H9 (cell line): ENCODE results near the gene RBM44. TPM values are rescaled to one million over a fixed set of nuclear protein-coding genes. Genes with fewer than 3 reads are reported as not detected.

Experiments
- DNase-seq: peaks from one replicate; pipeline ENCODE4 v3.0.0-alpha.2; 2017
- H2AFZ ChIP-seq: one replicate; pipeline ENCODE4 v1.6.1; 2013; ENCODE audit warnings: mild to moderate bottlenecking, low read length, control low read depth, moderate library complexity
- H2AK5ac ChIP-seq: 2 replicates; pipeline ENCODE4 v1.6.1; 2013; ENCODE audit warnings: low read length, control low read depth, mixed read lengths; ENCODE audit not compliant: insufficient read length
- H2BK120ac ChIP-seq: one replicate; pipeline ENCODE4 v1.6.1; 2013; ENCODE audit warnings: low read depth, mild to moderate bottlenecking, low read length, control low read depth, inconsistent platforms; ENCODE audit not compliant: poor library complexity, severe bottlenecking
- H2BK12ac ChIP-seq: 2 replicates; pipeline ENCODE4 v1.6.1; 2013; ENCODE audit warnings: low read length, control low read depth, mixed read lengths, low read depth; ENCODE audit not compliant: insufficient read length
- H2BK15ac ChIP-seq: 2 replicates; pipeline ENCODE4 v1.6.1; 2013; ENCODE audit warnings: low read depth, low read length, control low read depth
- H2BK20ac ChIP-seq: one replicate; pipeline ENCODE4 v1.6.1; 2013; ENCODE audit warnings: low read depth, mild to moderate bottlenecking, low read length, control low read depth, inconsistent platforms; ENCODE audit not compliant: poor library complexity, severe bottlenecking
- H2BK5ac ChIP-seq: 2 replicates; pipeline ENCODE4 v1.6.1; 2013; ENCODE audit warnings: low read length, control low read depth, mixed read lengths; ENCODE audit not compliant: insufficient read length
- H3K14ac ChIP-seq: 2 replicates; pipeline ENCODE4 v1.6.1; 2013; ENCODE audit warnings: low read length, control low read depth; ENCODE audit not compliant: insufficient read depth
- H3K18ac ChIP-seq: 2 replicates; pipeline ENCODE4 v1.6.1; 2013; ENCODE audit warnings: low read depth, mild to moderate bottlenecking, mixed read lengths, low read length, control low read depth; ENCODE audit not compliant: insufficient read length
- H3K23ac ChIP-seq: 2 replicates; pipeline ENCODE4 v1.6.1; 2013; ENCODE audit warnings: low read length, control low read depth, mixed read lengths, low read depth; ENCODE audit not compliant: insufficient read length
- H3K23me2 ChIP-seq: 2 replicates; pipeline ENCODE4 v1.6.1; 2013; ENCODE audit warnings: low read depth, mild to moderate bottlenecking, mixed read lengths, low read length, control low read depth; ENCODE audit not compliant: insufficient read length, poor library complexity, severe bottlenecking
- H3K27ac ChIP-seq: 2 replicates; pipeline ENCODE4 v1.5.1; 2013; ENCODE audit warnings: low read length, control low read depth, mixed read lengths, low read depth; ENCODE audit not compliant: insufficient read length
- H3K27me3 ChIP-seq: 2 replicates; pipeline ENCODE4 v1.6.1; 2013; ENCODE audit warnings: low read length, control low read depth, inconsistent platforms; ENCODE audit not compliant: insufficient read depth
- H3K4ac ChIP-seq: 2 replicates; pipeline ENCODE4 v1.6.1; 2013; ENCODE audit warnings: low read depth, mild to moderate bottlenecking, control low read depth, inconsistent platforms, low read length, moderate library complexity
- H3K4me1 ChIP-seq: 2 replicates; pipeline ENCODE4 v1.6.1; 2013; ENCODE audit warnings: low read length, control low read depth, inconsistent platforms; ENCODE audit not compliant: insufficient read depth
- H3K4me2 ChIP-seq: 2 replicates; pipeline ENCODE4 v1.6.1; 2013; ENCODE audit warnings: low read length, control low read depth, mixed read lengths; ENCODE audit not compliant: insufficient read length, insufficient read depth
- H3K56ac ChIP-seq: 2 replicates; pipeline ENCODE4 v1.6.1; 2013; ENCODE audit warnings: low read depth, mild to moderate bottlenecking, mixed read lengths, low read length, control low read depth; ENCODE audit not compliant: insufficient read length
- H3K79me1 ChIP-seq: 2 replicates; pipeline ENCODE4 v1.6.1; 2013; ENCODE audit warnings: low read depth, mild to moderate bottlenecking, moderate library complexity, low read length, control low read depth, inconsistent platforms; ENCODE audit not compliant: insufficient read depth, poor library complexity, severe bottlenecking
- H3K79me2 ChIP-seq: 2 replicates; pipeline ENCODE4 v1.6.1; 2013; ENCODE audit warnings: low read length, control low read depth, inconsistent platforms; ENCODE audit not compliant: insufficient read depth
- H3K9ac ChIP-seq: 2 replicates; pipeline ENCODE4 v1.6.1; 2013; ENCODE audit warnings: low read length, control low read depth, mixed read lengths; ENCODE audit not compliant: insufficient read length; ENCODE audit errors: extremely low read depth
- H3K9me3 ChIP-seq: one replicate; pipeline ENCODE4 v1.6.1; 2013; ENCODE audit warnings: low read depth, low read length, inconsistent platforms; ENCODE audit not compliant: control insufficient read depth
- H3T11ph ChIP-seq: one replicate; pipeline ENCODE4 v1.6.1; 2013; ENCODE audit warnings: mild to moderate bottlenecking, low read length, control low read depth, inconsistent platforms
- H4K20me1 ChIP-seq: one replicate; pipeline ENCODE4 v1.6.1; 2013; ENCODE audit not compliant: control insufficient read depth, insufficient read length, insufficient read depth
- H4K5ac ChIP-seq: 2 replicates; pipeline ENCODE4 v1.6.1; 2013; ENCODE audit warnings: low read depth, mild to moderate bottlenecking, mixed read lengths, low read length, control low read depth; ENCODE audit not compliant: insufficient read length
- H4K8ac ChIP-seq: replicated peaks from 2 replicates; pipeline ENCODE4 v1.6.1; 2013; ENCODE audit warnings: low read length, control low read depth, mixed read lengths, low read depth; ENCODE audit not compliant: insufficient read length
- H4K91ac ChIP-seq: 2 replicates; pipeline ENCODE4 v1.6.1; 2013; ENCODE audit warnings: low read depth, mild to moderate bottlenecking, moderate library complexity, mixed read lengths, low read length, control low read depth; ENCODE audit not compliant: insufficient read length
- H3K27ac Mint-ChIP-seq, 3 experiments: 2 replicates in 2 of 3; 3 replicates in 1 of 3; pipeline ENCODE4 v1.8.0; 2020 to 2021; ENCODE audit warnings: mixed read lengths in 3 of 3, mild to moderate bottlenecking in 1 of 3, moderate library complexity in 1 of 3
- H3K27me3 Mint-ChIP-seq: 2 replicates; pipeline ENCODE4 v1.8.0; 2021; ENCODE audit warnings: low read depth, mild to moderate bottlenecking, moderate library complexity, mixed read lengths
- H3K36me3 Mint-ChIP-seq, 3 experiments: 2 replicates in 2 of 3; 3 replicates in 1 of 3; pipeline ENCODE4 v1.8.0; 2020 to 2021; ENCODE audit warnings: low read depth in 3 of 3, mixed read lengths in 3 of 3; ENCODE audit not compliant: insufficient read depth in 1 of 3
- H3K4me1 Mint-ChIP-seq, 2 experiments: 2 replicates each; pipeline ENCODE4 v1.8.0; 2020; ENCODE audit warnings: mixed read lengths in 2 of 2
- H3K4me3 Mint-ChIP-seq, 2 experiments: 2 replicates in 1 of 2; 3 replicates in 1 of 2; pipeline ENCODE4 v1.8.0; 2020 to 2021; ENCODE audit warnings: mild to moderate bottlenecking in 2 of 2, mixed read lengths in 2 of 2, moderate library complexity in 1 of 2
- H3K9me3 Mint-ChIP-seq, 2 experiments: 2 replicates in 1 of 2; 3 replicates in 1 of 2; pipeline ENCODE4 v1.8.0; 2020; ENCODE audit warnings: mild to moderate bottlenecking in 2 of 2, mixed read lengths in 2 of 2, moderate library complexity in 1 of 2
- CTCF ChIP-seq: fragments of 200-600 bp; sonication (generic); conservative IDR thresholded peaks from 3 replicates; pipeline ENCODE4 v1.8.0; 2021; ENCODE audit warnings: antibody characterized with exemption, mild to moderate bottlenecking
- WGBS: extraction: QIAGEN DNeasy Blood & Tissue Kit; methylation state at CpG from one replicate; pipeline ENCODE4 v1.1.7; 2013; ENCODE audit warnings: missing lambda C conversion rate, low lambda C conversion rate, mixed read lengths; ENCODE audit not compliant: insufficient read length; ENCODE audit errors: extremely low coverage; 5-methylcytosine and 5-hydroxymethylcytosine counted together
- total RNA-seq: library from RNA; stranded (reverse); gene quantifications from 2 replicates; pipeline ENCODE4 v1.2.1, GENCODE V29; 2021

RBM44 gene
- total RNA-seq, 1 experiment from 2014 or later = 0.15 TPM

- Histone ChIP-seq H2AFZ (no peak overlapping the region), H3K27ac (no peak overlapping the region), H3K79me2 (no peaks in the 10 kb centered on the region), H2AK5ac (no peak overlapping the region), H2BK5ac (no peak overlapping the region), H4K20me1 (no peaks in the 10 kb centered on the region), H4K91ac (no peak overlapping the region), H3K23me2 (no peaks in the 10 kb centered on the region), H3T11ph (no peak overlapping the region), H3K4me2 (no peak overlapping the region), H3K56ac (no peak overlapping the region), H4K8ac (no peak overlapping the region), H3K9me3 (no peaks in the 10 kb centered on the region), H3K9ac (no peak overlapping the region), H4K5ac (no peak overlapping the region), H2BK15ac (no peak overlapping the region), H2BK120ac (no peak overlapping the region), H3K23ac (no peak overlapping the region), H3K4me1 (no peaks in the 10 kb centered on the region), H3K18ac (no peak overlapping the region), H3K14ac (no peak overlapping the region), H2BK20ac (no peak overlapping the region), H2BK12ac (no peak overlapping the region), H3K79me1 (no peaks in the 10 kb centered on the region), H3K27me3 (no peaks in the 10 kb centered on the region), H3K4ac (no peak overlapping the region)
- Mint-ChIP-seq H3K36me3 (no peaks in the 10 kb centered on the region), H3K27ac (no peak overlapping the region), H3K4me3 (no peak overlapping the region), H3K27me3 (no peaks in the 10 kb centered on the region; the same call in 1 of the 2 replicates), H3K4me1 (no peaks in the 10 kb centered on the region), H3K9me3 (peaks cover 1 to 9% of the 10 kb centered on the region in 2 experiments; a peak in 2 of 5 replicates)
- TF ChIP-seq CTCF = no peak
- DNase-seq = no peak
- whole genome bisulfite sequencing = no CpG with 5 or more reads among the region's 2 CpGs
These were observed 2.9 kb downstream of the RBM44 start for GRCh38 chr2:237801466-237801865.
